GM20431 (cell line): ENCODE data around the gene KRR1.
"Not testable (repeated sequence)": the region's sequence is repeated elsewhere in the genome, so short reads cannot be mapped to it uniquely, and the experiment has no call there.

Experiments used
- in situ Hi-C: fragments of 300-500 bp; cut with MseI, MboI; formaldehyde crosslinking; loops from one replicate; pipeline ENCODE4 v1.15.0; 2020; ENCODE audit warnings: low sequenced_read_pairs; ENCODE audit not compliant: unreplicated experiment

KRR1 gene

GRCh38 chr12:75526655-75527511, 15.5 kb upstream of the KRR1 start:
- in situ Hi-C loops: no loop called here

- in situ Hi-C loops: no loop called here
These were observed 13.9 kb upstream of the KRR1 start for GRCh38 chr12:75525263-75525662.

GRCh38 chr12:75522124-75522523, 10.7 kb upstream of the KRR1 start:
- in situ Hi-C loops: not testable (repeated sequence)

GRCh38 chr12:75521224-75521623, 9.8 kb upstream of the KRR1 start:
- in situ Hi-C loops: not testable (repeated sequence)

- in situ Hi-C loops: no loop called here
These were observed 1.8 kb downstream of the KRR1 start for GRCh38 chr12:75509621-75510020.

- in situ Hi-C loops: no loop called here
These were observed 3.2 kb downstream of the KRR1 start for GRCh38 chr12:75508159-75508558.

- in situ Hi-C loops: no loop called here
These were observed 4.3 kb downstream of the KRR1 start for GRCh38 chr12:75507086-75507485.

- in situ Hi-C loops: no loop called here
These were observed 5.6 kb downstream of the KRR1 start for GRCh38 chr12:75505706-75506312.

GRCh38 chr12:75503866-75504265, 7.5 kb downstream of the KRR1 start:
- in situ Hi-C loops: no loop called here

GRCh38 chr12:75503459-75503858, 8.0 kb downstream of the KRR1 start:
- in situ Hi-C loops: no loop called here

- in situ Hi-C loops: loop anchor here (25.0 kb wide), 1 partner anchor 154 kb away; the partner anchor contains the start of genes CAPS2 and GLIPR1L1
These were observed 20.2 kb downstream of the KRR1 start for GRCh38 chr12:75491169-75491568.

- in situ Hi-C loops: loop anchor here (25.0 kb wide), 1 partner anchor 152 kb away; the partner anchor contains the start of genes CAPS2 and GLIPR1L1
These were observed 21.7 kb downstream of the KRR1 start for GRCh38 chr12:75489613-75490210.

GRCh38 chr12:75489187-75489586, 22.2 kb downstream of the KRR1 start:
- in situ Hi-C loops: loop anchor here (25.0 kb wide), 1 partner anchor 152 kb away; the partner anchor contains the start of genes CAPS2 and GLIPR1L1

GRCh38 chr12:75488553-75488952, 22.9 kb downstream of the KRR1 start:
- in situ Hi-C loops: loop anchor here (25.0 kb wide), 1 partner anchor 151 kb away; the partner anchor contains the start of genes CAPS2 and GLIPR1L1

GRCh38 chr12:75487308-75487707, 24.1 kb downstream of the KRR1 start:
- in situ Hi-C loops: loop anchor here (25.0 kb wide), 1 partner anchor 150 kb away; the partner anchor contains the start of genes CAPS2 and GLIPR1L1

- in situ Hi-C loops: loop anchor here (25.0 kb wide), 1 partner anchor 147 kb away; the partner anchor contains the start of genes CAPS2 and GLIPR1L1
These were observed 27.0 kb downstream of the KRR1 start for GRCh38 chr12:75484450-75484849.

GRCh38 chr12:75483431-75483830, 28.0 kb downstream of the KRR1 start:
- in situ Hi-C loops: loop anchor here (25.0 kb wide), 1 partner anchor 146 kb away; the partner anchor contains the start of genes CAPS2 and GLIPR1L1

GRCh38 chr12:75482646-75483045, 28.8 kb downstream of the KRR1 start:
- in situ Hi-C loops: loop anchor here (25.0 kb wide), 1 partner anchor 145 kb away; the partner anchor contains the start of genes CAPS2 and GLIPR1L1

GRCh38 chr12:75481774-75482173, 29.6 kb downstream of the KRR1 start:
- in situ Hi-C loops: loop anchor here (25.0 kb wide), 1 partner anchor 144 kb away; the partner anchor contains the start of genes CAPS2 and GLIPR1L1

- in situ Hi-C loops: loop anchor here (25.0 kb wide), 1 partner anchor 144 kb away; the partner anchor contains the start of genes CAPS2 and GLIPR1L1
These were observed 30.2 kb downstream of the KRR1 start for GRCh38 chr12:75481013-75481705.
